ENCODE data around the gene TPPP.

Gene TPPP

DNA sequence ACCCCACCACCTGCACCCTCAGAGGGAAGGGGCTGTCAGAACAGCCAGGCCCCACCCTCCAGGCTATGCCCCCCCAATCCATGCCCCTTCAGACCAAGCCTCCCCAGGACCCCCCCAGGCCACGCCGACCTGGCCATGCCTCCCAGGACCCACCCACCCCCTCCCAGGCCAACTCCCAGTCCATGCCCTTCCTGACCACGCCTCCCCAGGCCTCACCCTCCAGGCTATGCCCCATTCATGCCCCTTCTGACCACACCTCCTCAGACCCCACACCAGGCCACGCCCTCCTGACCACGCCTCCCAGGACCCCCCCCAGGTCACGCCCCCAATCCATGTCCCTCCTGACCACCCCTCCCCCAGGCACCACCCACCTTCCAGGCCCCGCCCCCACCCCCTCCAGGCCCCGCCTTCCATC is 27.6 kb downstream of the TPPP start:
- DNase-seq = no peak

DNA sequence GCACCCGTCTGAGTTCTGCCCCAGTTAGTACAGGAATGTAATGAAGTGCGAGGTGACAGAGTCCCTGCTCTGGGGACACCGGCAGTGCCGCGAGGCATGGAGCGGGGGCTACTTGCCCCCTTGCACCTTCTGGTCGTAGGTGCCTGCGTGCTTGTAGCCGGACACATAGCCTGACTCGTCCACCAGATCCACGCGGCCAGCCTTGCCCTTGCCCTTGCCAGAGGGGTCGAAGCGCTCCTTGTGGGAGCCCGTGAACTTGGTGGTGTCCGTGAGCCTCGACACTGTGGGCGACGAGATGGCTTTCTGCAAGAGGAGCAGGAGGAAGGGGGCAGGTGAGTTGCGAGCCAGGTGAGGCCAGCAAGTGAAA is 28.2 kb downstream of the TPPP start:
- DNase-seq = no peak

GRCh38 chr5:664343-664993 is 28.7 kb downstream of the TPPP start:
- DNase-seq = no peak

DNA sequence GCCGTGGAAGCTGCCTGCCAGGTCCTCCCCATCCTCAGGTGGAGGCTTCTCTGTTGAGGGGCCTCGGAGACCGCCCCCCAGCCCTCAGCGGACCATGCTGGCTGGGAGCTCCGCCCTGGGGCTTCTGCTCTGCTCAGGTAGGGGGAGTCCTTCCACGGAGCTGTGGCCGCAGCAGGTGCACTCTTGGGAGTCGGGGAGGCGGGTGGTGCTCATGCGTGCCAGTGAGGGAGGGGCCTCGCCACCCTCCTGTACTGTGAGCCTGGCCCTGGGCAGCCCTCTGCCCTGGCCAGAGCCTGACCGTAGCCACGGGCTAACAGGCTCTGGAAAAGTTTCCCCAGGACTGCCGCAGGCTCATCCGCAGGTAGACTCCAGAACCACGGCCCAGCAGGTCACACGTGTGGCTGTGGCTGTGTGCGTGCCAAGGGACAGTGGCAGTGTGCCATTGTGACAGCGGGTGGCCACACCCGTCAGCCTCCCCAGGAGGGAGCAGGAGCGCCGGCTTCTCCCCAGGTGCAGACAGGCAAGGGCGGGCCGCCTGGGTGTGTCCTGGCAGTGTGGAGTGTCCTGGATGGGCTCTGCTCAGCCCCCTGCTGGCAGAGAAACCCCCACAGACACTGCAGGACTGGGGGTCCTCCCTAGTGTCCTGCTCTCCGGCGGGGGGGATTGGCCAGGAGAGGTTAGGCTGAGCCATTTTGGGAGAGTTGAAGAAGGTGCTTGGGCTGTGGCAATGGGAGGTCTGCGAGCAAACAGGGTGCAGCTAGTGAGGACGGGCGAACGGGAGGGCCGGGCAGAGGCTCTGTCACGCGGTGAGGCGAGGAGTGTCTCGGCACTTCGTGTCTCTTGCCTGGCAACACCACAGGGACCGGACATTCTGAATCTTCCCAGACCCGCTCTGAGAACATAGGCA is 29.5 kb downstream of the TPPP start:
- no peak for DNase-seq

- no peak for DNase-seq
These were observed 30.3 kb downstream of the TPPP start for GRCh38 chr5:662751-663435.

DNA sequence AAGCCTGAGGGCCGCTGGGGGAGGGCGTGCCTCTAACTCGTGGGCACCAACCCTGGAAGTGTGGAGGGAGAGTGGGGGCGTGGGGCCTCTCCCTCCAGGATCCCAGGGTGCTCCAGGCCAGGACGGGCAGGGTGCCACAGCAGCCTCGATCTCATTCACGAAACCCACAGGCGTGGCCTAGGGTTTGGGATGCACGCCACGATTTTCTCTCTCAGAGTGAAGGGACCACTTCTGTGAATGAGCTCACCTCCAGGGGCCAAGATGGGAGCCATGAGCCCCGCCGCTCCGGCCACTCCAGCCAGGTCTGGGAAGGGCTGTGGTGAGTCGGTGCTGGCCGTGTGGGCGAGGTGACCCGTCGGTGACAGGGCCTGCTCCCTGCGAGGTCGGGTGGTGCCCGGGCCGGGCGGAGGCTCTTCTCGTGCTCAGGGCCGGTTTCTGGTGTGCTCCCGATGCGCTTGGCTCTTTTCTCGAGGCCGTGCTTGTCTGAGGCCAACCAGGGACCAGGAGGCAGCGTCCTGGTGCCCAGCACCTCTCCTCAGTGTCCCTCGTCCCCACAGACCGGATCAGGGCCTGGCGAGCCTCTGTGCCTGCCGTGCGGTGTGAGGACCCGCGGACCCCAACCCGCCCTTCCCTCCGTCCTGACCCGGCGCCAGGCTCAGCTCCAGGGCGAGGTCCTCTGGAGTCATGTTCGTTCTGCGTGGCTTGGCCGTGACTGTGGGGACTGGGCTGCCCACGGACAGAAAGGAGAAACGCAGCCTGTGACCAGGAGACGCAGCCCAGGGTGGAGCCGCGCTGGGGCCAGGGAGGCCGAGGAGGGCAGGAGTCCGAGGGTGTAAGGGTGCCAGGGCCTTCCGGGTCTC is 31.0 kb downstream of the TPPP start:
- DNase-seq = no peak

GRCh38 chr5:660491-661030 is 32.6 kb downstream of the TPPP start:
- DNase-seq = no peak

GRCh38 chr5:659496-660263 is 33.5 kb downstream of the TPPP start:
- no peak for DNase-seq

GRCh38 chr5:658103-658502 is 35.0 kb downstream of the TPPP start:
- no peak for DNase-seq

GRCh38 chr5:657570-657969 is 35.6 kb downstream of the TPPP start:
- DNase-seq = no peak

- no peak for DNase-seq
These were observed 37.7 kb downstream of the TPPP start for GRCh38 chr5:655406-655805.

DNA sequence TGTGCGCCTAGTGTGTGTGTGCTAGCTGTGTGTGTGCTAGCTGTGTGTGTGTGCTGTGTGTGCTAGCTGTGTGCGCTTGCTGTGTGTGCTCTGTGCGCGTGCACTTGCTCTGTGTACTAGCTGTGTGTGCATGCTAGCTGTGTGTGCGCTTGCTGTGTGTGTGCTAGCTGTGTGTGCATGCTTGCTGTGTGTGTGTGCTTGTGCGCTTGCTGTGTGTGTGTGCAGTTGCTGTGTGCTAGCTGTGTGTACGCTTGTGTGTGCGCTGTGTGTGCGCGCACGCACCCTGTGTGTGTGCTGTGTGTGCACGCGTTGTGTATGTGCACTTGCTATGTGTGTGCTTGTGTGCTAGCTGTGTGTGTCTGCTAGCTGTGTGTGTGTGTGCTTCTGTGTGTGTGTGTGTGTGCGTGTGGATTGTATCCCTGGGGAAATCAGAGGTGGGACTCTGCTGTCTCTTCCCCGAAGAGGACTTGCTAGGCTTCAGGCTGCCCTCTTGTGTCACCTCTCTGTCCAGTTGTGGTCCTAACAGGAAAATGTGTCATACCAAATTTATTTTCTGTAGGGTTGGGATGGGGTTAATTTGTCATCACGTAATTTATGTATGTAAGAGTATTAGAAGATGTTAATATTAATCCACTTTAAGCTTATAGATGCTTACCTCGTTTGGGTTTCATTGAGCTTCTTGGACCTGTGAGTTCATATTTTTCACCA is 38.9 kb downstream of the TPPP start:
- no peak for DNase-seq

GRCh38 chr5:652773-653350 is 40.3 kb downstream of the TPPP start:
- DNase-seq = no peak

- no peak for DNase-seq
These were observed 41.1 kb downstream of the TPPP start for GRCh38 chr5:652023-652515.

- no peak for DNase-seq
These were observed 41.7 kb downstream of the TPPP start for GRCh38 chr5:651296-652022.

GRCh38 chr5:647727-648126 is 45.4 kb downstream of the TPPP start:
- no peak for DNase-seq

DNA sequence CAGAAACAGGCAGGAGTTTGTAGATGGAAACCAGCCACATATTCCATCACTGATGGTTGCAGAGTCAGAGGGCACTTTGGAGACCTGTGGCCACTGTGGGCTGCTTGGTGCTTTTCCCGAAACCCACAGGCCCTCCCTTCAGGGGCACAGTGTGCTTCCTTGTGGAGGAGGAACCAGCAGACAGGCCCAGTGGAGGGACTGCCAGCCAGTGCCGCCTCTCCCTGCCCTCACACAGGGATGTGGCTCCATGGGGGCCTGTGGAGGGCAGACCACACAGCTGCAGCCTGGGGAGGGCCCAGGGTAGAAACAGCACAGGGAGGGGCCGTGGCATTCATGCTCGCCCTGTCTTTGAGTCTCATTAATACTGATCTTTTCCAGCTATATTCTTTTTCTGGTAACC is 45.8 kb downstream of the TPPP start:
- DNase-seq = no peak

DNA sequence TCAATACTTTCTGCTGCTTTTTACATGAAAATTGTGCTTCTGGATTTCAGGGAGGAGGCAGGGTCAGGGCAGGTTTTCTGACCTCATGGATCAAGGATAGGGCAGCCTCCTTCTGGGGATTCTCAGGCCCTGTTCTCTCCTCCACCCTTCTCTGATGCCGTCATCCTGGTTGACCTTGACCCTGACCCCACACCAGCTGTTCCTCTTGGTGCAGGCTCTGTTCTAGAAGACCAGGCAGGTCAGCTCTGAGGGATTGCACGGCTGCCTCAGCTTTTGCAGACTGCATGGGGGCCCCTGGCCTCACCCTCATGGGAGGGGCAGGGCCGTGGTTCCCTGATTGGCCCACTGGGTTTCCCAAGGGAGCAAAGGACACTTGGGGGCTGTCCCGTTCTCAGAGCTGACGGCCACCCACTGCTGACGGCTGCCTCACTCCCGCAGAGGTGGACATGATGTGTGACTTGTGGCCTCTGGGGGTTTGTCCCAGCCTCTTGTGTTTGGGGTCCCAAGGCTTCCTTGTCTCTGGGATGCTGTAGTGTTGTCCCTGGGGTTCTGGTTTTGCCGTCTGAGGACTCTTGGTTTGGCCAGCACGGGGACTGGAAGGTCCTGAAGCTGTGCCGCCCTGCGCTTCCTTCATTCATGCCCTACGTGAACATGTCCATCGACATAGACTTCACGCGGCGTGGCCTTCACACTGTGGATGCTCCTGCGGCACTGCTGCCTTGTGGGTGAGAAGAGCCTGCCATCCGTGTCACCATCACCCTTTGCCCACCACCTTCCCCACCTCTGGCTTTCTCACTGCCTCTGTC is 46.6 kb downstream of the TPPP start:
- no peak for DNase-seq

GRCh38 chr5:645421-645820 is 47.7 kb downstream of the TPPP start:
- no peak for DNase-seq
